C4-2B (cell line): ENCODE data around the gene SYTL3.

Experiments used
- CTCF ChIP-seq: fragments of 450-650 bp; conservative IDR thresholded peaks from 2 replicates; pipeline ENCODE4 v1.5.1; 2017; ENCODE audit warnings: mild to moderate bottlenecking
- ZFX ChIP-seq: fragments of 450-650 bp; IDR thresholded peaks from 2 replicates; pipeline ENCODE4 v1.6.1; 2017

GRCh38 chr6:158686311-158686710 lies 36.5 kb downstream of the SYTL3 start:
- TF ChIP-seq CTCF (no peak), ZFX (no peak)
